Endothelial cell of hepatic sinusoid (primary cell): ENCODE data around the gene CCDC50.

ENCODE experiments used
- in situ Hi-C: cut with HindIII; loops from 2 replicates; pipeline ENCODE4 v1.10.0; 2017; ENCODE audit warnings: low sequenced_read_pairs

The CCDC50 gene, protein sequence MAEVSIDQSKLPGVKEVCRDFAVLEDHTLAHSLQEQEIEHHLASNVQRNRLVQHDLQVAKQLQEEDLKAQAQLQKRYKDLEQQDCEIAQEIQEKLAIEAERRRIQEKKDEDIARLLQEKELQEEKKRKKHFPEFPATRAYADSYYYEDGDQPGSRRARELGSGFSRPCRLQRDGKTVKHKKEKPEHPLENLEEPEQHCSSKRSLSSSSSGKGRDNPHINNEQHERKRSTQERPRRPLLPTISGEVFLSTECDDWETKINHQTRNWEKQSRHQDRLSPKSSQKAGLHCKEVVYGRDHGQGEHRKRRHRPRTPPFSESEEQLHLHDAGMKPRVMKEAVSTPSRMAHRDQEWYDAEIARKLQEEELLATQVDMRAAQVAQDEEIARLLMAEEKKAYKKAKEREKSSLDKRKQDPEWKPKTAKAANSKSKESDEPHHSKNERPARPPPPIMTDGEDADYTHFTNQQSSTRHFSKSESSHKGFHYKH

DNA sequence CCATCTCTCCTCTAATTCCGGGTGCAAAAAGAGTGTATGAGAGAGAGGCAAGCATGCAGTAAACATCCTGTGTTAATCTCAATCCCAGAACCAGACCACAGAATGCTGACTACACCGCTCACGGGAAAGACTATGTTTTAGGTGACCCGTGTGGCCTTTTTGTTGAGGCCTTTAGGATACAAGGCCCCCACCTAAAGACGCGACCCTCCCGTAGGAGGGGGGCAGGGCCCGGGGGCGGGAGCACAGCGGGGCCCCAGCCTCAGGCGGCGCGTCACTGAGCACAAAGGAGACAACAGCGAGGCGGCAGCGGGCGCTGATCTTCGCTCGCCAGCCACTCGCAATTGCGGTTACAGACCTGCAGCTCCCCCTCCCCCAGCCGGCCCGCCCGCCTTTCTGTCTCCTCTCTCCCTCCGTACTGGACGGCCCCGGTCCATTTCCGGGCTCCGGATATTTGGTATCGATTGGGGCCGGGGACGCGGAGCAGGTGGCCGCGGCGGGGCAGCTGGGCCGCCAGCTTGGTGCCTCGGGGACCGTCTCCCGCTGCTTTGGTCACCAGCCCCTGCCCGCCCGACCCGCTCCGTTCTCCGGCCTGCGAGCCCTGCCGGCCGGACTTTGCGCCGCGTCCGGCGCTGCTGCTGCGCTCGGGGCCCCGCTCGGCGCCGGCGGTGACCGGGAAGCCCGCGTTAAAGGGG, at the start of gene CCDC50:
CCDC50 (plus strand) TSS at position 433 of the 692 bp plus-strand sequence. CDS start 281 bp downstream, outside the sequence.
- in situ Hi-C loops, result no loop called here

DNA sequence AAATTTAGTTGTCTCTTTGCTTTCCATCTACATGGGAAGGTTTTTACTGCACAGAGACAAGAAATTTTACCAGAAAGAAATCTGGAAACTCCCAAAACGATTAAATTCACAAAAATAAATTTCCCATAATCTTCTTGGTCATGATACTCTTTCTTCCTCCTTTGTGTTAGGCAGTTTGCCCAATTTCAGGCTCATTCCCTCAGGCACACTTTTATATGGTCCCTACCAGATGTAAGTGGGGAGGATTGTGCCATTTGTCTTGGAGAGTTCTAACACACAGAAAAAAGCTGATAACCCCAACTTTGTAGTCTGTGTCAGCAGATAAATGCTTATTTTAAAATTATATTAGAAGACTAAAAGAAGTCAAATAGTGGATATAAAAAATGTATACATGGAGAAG, 49.1 kb upstream of the CCDC50 start:
- in situ Hi-C loops, result no loop called here

GRCh38 chr3:191280882-191281281, 48.3 kb upstream of the CCDC50 start:
- in situ Hi-C loops, result no loop called here

- in situ Hi-C loops, result no loop called here
These were observed 46.7 kb upstream of the CCDC50 start for GRCh38 chr3:191282251-191283185.

DNA sequence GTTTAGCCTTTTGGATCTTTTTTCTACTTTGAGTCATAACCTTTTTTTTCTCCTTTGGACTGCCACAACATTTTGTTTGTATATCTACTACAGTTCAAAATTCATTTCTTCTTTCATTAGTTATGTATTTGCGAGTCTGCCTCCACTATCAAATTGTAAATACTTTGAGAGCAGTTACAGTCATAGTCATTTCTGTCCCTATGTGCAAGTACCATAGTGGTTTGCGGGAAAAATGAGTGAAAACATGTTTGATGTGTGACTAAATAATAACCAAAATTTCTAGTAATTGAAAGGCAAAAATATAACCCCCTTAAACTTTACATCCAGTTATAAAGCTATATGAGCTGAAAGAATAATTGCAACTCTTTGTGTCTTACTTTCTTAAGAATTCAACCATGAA, 45.8 kb upstream of the CCDC50 start:
- in situ Hi-C loops, result no loop called here

- in situ Hi-C loops, result no loop called here
These were observed 38.7 kb upstream of the CCDC50 start for GRCh38 chr3:191290311-191291025.

GRCh38 chr3:191292243-191293015, 36.8 kb upstream of the CCDC50 start:
- in situ Hi-C loops, result no loop called here

DNA sequence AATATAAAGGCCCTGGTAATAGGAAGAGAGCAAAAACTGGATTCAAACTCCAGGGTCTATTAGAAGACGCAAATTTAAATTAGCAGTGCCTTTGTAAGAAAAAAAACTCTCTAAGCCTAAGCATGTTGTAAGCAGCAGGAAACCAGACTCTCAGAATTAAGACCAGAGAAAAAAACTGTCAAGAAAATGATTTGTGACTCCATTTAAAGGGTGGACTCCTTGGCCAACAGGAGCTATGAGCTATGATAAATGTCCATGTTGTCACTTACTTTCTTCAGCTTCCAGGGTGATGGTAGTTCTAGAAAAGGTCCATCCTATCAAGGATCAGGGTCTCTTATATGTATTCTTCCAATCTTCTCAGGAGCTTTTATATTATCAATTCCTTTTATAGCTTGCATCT, 34.9 kb upstream of the CCDC50 start:
- in situ Hi-C loops, result no loop called here

DNA sequence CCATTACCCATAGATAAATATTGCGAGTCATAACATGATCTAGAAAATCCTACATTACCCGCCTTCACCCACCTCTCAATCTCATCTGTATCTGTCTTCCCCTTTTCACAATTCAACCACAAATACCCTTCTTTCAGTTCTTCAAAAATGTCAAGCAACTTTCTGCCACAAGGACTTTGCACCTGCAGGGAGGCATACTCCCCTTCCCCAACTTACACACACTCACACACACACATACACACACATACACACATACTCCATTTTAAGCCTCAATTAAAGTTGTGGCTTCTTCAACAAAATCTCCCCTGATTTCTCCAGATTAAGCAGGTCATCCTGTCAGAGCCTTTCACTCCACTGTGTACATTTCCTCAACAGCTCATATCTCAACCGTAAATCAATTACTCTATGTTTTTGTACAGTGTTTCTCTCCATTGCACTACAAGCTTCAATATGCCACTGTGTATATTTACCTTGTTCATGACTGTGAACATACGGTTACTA, 33.1 kb upstream of the CCDC50 start:
- in situ Hi-C loops, result no loop called here

DNA sequence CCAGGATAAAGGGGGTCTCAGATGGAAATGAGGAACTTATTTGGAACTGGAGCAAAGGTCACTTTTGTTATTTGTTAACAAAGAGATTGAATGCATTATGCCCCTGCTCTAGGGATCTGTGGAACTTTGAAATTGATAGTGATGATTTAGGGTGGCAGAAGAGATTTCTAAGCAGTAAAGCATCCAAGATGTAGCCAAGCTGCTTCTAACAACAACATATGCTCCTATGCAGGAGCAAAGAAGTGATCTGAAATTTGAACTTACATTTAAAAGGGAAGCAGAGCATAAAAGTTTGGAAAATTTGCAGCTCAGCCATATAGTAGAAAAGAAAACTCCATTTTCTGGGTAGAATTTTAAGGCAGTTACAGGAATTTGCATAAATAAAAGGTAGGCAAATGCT, 30.3 kb upstream of the CCDC50 start:
- in situ Hi-C loops, result no loop called here

- in situ Hi-C loops, result no loop called here
These were observed 28.8 kb upstream of the CCDC50 start for GRCh38 chr3:191300422-191300821.

- in situ Hi-C loops, result no loop called here
These were observed 28.2 kb upstream of the CCDC50 start for GRCh38 chr3:191301017-191301416.

- in situ Hi-C loops, result no loop called here
These were observed 27.3 kb upstream of the CCDC50 start for GRCh38 chr3:191301782-191302411.

- in situ Hi-C loops, result no loop called here
These were observed 26.7 kb upstream of the CCDC50 start for GRCh38 chr3:191302451-191302850.

GRCh38 chr3:191303596-191303995, 25.6 kb upstream of the CCDC50 start:
- in situ Hi-C loops, result no loop called here

DNA sequence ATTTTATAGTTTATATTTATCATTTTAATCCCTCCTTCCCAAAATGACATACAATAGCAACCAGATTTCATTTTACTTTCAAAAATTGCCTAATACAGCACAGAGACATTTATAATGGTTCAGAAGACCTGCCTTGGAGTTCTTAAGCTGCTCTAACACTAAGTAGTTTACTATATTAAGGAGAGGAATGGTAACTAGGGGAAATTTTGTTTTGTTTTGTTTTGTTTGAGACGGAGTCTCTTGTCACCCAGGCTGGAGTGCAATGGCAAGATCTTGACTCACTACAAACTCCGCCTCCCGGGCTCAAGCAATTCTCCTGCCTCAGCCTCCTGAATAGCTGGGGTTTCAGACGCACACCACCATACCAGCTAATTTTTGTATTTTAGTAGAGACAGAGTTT, 22.8 kb upstream of the CCDC50 start:
- in situ Hi-C loops, result no loop called here

GRCh38 chr3:191307341-191307740, 21.9 kb upstream of the CCDC50 start:
- in situ Hi-C loops, result no loop called here

DNA sequence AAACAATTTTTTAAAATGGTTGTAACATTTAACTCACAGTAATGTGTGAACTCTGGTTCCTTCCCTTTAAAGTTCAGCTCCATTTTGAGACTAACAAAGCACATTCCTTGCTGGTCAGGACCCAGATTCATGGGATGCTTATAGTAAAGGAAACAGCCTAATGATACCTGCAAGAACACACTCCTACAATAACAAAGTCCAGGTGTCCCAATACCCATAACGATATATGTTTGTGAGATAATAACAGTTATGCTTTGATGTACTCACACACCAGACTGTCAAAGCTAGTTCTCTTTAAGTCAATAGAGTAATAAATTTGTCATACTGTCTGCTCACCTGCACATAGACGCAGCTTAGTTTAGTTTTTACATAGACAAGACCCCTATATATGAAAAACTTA, 15.9 kb upstream of the CCDC50 start:
- in situ Hi-C loops, result no loop called here

GRCh38 chr3:191314109-191314728, 15.0 kb upstream of the CCDC50 start:
- in situ Hi-C loops, result no loop called here
